HepG2 (cell line): ENCODE results near the gene TMEM186. TPM values are rescaled to one million over a fixed set of nuclear protein-coding genes. Genes with fewer than 3 reads are reported as not detected.
A peak's percentile ranks its signal among the peaks of the same experiment; 100 is the strongest.

Experiments
- ATAC-seq: fragments of 200-7000 bp; cut with Tn5 transposase; 3 replicates; pipeline ENCODE4 v1.9.1; 2020; ENCODE audit warnings: mild to moderate bottlenecking, moderate library complexity
- BruUV-seq: library from RNA; stranded (reverse); fragments of 400-500 nt; replicated peaks from 2 replicates; lab custom pipeline; 2021; lab: Mats Ljungman, UMichigan
- CTCF ChIA-PET: fragments of 300-600 bp; formaldehyde crosslinking; extraction: SDS; loops from one replicate; lab custom pipeline; 2021; ENCODE audit warnings: low total read pairs, inconsistent platforms, low intra/inter-chr PET ratio; lab: Yijun Ruan, JAX
- POLR2A ChIA-PET: fragments of 350-600 bp; sonication (Branson Sonifier 250); formaldehyde crosslinking; loops from one replicate; lab custom pipeline; 2020; ENCODE audit warnings: antibody characterized with exemption, inconsistent platforms; lab: Yijun Ruan, JAX
- DNase-seq: peaks from one replicate; pipeline ENCODE4 v3.0.0-alpha.2; 2015; ENCODE audit warnings: low spot score
- FAIRE-seq: peaks from 3 replicates; lab custom pipeline; 2011; peaks lifted over from hg19 to GRCh38; lab: Jason Lieb, UNC
- H2AFZ ChIP-seq: one replicate; pipeline ENCODE4 v1.6.1; 2011; ENCODE audit warnings: low read length, inconsistent platforms
- H3K27ac ChIP-seq: fragments of 300-600 bp; 3 replicates; pipeline ENCODE4 v1.8.0; 2011; ENCODE audit warnings: mixed run types, mild to moderate bottlenecking, mixed read lengths, low read length, inconsistent platforms; ENCODE audit not compliant: insufficient read depth; ENCODE audit errors: extremely low read length
- H3K27me3 ChIP-seq, 2 experiments: fragments of 200-600 bp in 1 of 2; 2 replicates in 1 of 2; 3 replicates in 1 of 2; pipeline versions ENCODE4 v1.6.0 to v1.8.0; 2011; ENCODE audit warnings: low read length in 2 of 2, mild to moderate bottlenecking in 2 of 2, moderate library complexity in 2 of 2, inconsistent platforms in 1 of 2; ENCODE audit not compliant: insufficient read depth in 2 of 2, control insufficient read depth in 1 of 2
- H3K36me3 ChIP-seq, 2 experiments: fragments of 200-600 bp in 1 of 2; replicated peaks in 1 of 2; 2 replicates in 1 of 2; 3 replicates in 1 of 2; pipeline versions ENCODE4 v1.5.1 to v1.8.0; 2011; ENCODE audit warnings: low read length in 2 of 2, inconsistent platforms in 1 of 2; ENCODE audit not compliant: insufficient read depth in 2 of 2, control insufficient read depth in 1 of 2
- H3K4me1 ChIP-seq: 2 replicates; pipeline ENCODE4 v1.5.1; 2012; ENCODE audit warnings: low read length, inconsistent platforms; ENCODE audit not compliant: insufficient read depth
- H3K4me2 ChIP-seq: 2 replicates; pipeline ENCODE4 v1.6.0; 2011; ENCODE audit warnings: low read depth, low read length, inconsistent platforms
- H3K4me3 ChIP-seq, 3 experiments: fragments of 200-600 bp in 1 of 3; sonication (generic), shearing (Covaris generic) in 1 of 3; replicated peaks in 1 of 3; 2 replicates each; pipeline ENCODE4 v1.5.1; 2011 to 2016; ENCODE audit warnings: low read length in 3 of 3, inconsistent platforms in 2 of 3, low read depth in 2 of 3, mild to moderate bottlenecking in 2 of 3, control low read depth in 1 of 3, mixed read lengths in 1 of 3; ENCODE audit not compliant: insufficient read depth in 1 of 3
- H3K79me2 ChIP-seq: one replicate; pipeline ENCODE4 v1.6.1; 2011; ENCODE audit warnings: low read length, inconsistent platforms; ENCODE audit not compliant: insufficient read depth
- H3K9ac ChIP-seq: 2 replicates; pipeline ENCODE4 v1.6.0; 2011; ENCODE audit warnings: mild to moderate bottlenecking, low read depth, low read length, inconsistent platforms; ENCODE audit not compliant: insufficient read depth
- H3K9me3 ChIP-seq: 2 replicates; pipeline ENCODE4 v1.5.1; 2012; ENCODE audit warnings: mild to moderate bottlenecking, low read length
- H4K20me1 ChIP-seq: 2 replicates; pipeline ENCODE4 v1.6.0; 2011; ENCODE audit warnings: inconsistent platforms, mild to moderate bottlenecking, low read length, moderate library complexity; ENCODE audit not compliant: insufficient read depth
- FOXA1 ChIP-seq, 2 experiments: fragments of 450-650 bp in 1 of 2; sonication (generic) in 1 of 2; formaldehyde crosslinking in 1 of 2; IDR thresholded peaks; 2 replicates each; pipeline versions ENCODE4 v1.4.0 to v1.6.1; 2016 to 2020; ENCODE audit warnings: missing genetic modification reagents in 1 of 2
- KDM4B ChIP-seq: sonication (generic); formaldehyde crosslinking; IDR thresholded peaks from 2 replicates; pipeline ENCODE4 v1.4.0; 2020; ENCODE audit warnings: missing genetic modification reagents
- KLF13 ChIP-seq: sonication (generic); formaldehyde crosslinking; IDR thresholded peaks from 2 replicates; pipeline ENCODE4 v1.4.0; 2020; ENCODE audit warnings: mild to moderate bottlenecking, missing genetic modification reagents
- MAFF ChIP-seq: IDR thresholded peaks from 2 replicates; pipeline ENCODE4 v1.6.1; 2011; ENCODE audit warnings: low read depth, low read length, improper control_type of control experiment
- MAFK ChIP-seq, 2 experiments: IDR thresholded peaks in 1 of 2; conservative IDR thresholded peaks in 1 of 2; 2 replicates each; pipeline ENCODE4 v1.6.1; 2011; ENCODE audit warnings: improper control_type of control experiment in 2 of 2, low read length in 2 of 2
- MXI1 ChIP-seq: IDR thresholded peaks from 3 replicates; pipeline ENCODE4 v1.6.1; 2012; ENCODE audit warnings: low read depth, low read length, inconsistent platforms, borderline replicate concordance
- RBM22 ChIP-seq: fragments of 200-400 bp; formaldehyde crosslinking; optimal IDR thresholded peaks from 2 replicates; pipeline ENCODE3; 2017; ENCODE audit warnings: mild to moderate bottlenecking, low read length, moderate library complexity
- ZNF12 ChIP-seq: sonication (generic); formaldehyde crosslinking; IDR thresholded peaks from 2 replicates; pipeline ENCODE4 v1.5.0; 2020; ENCODE audit warnings: missing genetic modification reagents
- ZNF136 ChIP-seq: sonication (generic); formaldehyde crosslinking; IDR thresholded peaks from 2 replicates; pipeline ENCODE4 v1.8.1; 2022; ENCODE audit warnings: low read depth, mild to moderate bottlenecking, moderate library complexity, missing genetic modification reagents
- ZNF441 ChIP-seq: sonication (generic); formaldehyde crosslinking; IDR thresholded peaks from 2 replicates; pipeline ENCODE4 v1.7.0; 2021; ENCODE audit warnings: missing genetic modification reagents, borderline replicate concordance
- ZNF556 ChIP-seq: sonication (generic); formaldehyde crosslinking; IDR thresholded peaks from 2 replicates; pipeline ENCODE4 v1.4.0; 2020; ENCODE audit warnings: mild to moderate bottlenecking, missing genetic modification reagents, borderline replicate concordance
- ZNF577 ChIP-seq: sonication (generic); formaldehyde crosslinking; IDR thresholded peaks from 2 replicates; pipeline ENCODE4 v1.4.0; 2020; ENCODE audit warnings: mild to moderate bottlenecking, low read depth, missing genetic modification reagents, borderline replicate concordance
- ZNF83 ChIP-seq: sonication (generic); formaldehyde crosslinking; IDR thresholded peaks from 2 replicates; pipeline ENCODE4 v1.4.0; 2020; ENCODE audit warnings: missing genetic modification reagents, mild to moderate bottlenecking, borderline replicate concordance
- WGBS: methylation state at CpG from one replicate; pipeline ENCODE4 v1.1.6; 2017; ENCODE audit warnings: low lambda C conversion rate; 5-methylcytosine and 5-hydroxymethylcytosine counted together
- in situ Hi-C: cut with HindIII; loops from 2 replicates; pipeline ENCODE4 v1.10.0; 2017; ENCODE audit warnings: low pct_unique_long_range_greater_than_20kb; ENCODE audit not compliant: extremely low pct_ligation_motif_present
- intact Hi-C: fragments of 100-400 bp; cut with micrococcal nuclease; formaldehyde crosslinking; loops from one replicate; pipeline ENCODE4 v1.10.0; 2022; ENCODE audit not compliant: unreplicated experiment
- polyA plus RNA-seq, 8 experiments: library from polyadenylated mRNA; depleted of rRNA in 3 of 8; stranded (reverse) in 7 of 8; unstranded in 1 of 8; fragments of >200 nt; fragmentation: Illumina TruSeq in 4 of 8; extraction: Trizol in 4 of 8; gene quantifications; 2 replicates each; pipeline versions ENCODE4 v1.2.1 to v1.2.3, GENCODE V29; 2011 to 2016; ENCODE audit warnings: low read depth in 4 of 8, missing spikeins in 1 of 8, mixed read lengths in 1 of 8; ENCODE audit not compliant: insufficient read depth in 1 of 8
- total RNA-seq, 5 experiments: library from RNA; depleted of rRNA; stranded (reverse); fragments of >200 nt; fragmentation: Illumina TruSeq; extraction: Trizol; gene quantifications; 2 replicates each; pipeline ENCODE4 v1.2.3, GENCODE V29; 2016; ENCODE audit warnings: low read depth in 1 of 5

The TMEM186 gene
- total and polyA plus RNA-seq, 2 of the 13 experiments (the other 11 are each of a cell fraction or from before 2014, with no cell fraction given) = 16.2 to 19.3 TPM

DNA sequence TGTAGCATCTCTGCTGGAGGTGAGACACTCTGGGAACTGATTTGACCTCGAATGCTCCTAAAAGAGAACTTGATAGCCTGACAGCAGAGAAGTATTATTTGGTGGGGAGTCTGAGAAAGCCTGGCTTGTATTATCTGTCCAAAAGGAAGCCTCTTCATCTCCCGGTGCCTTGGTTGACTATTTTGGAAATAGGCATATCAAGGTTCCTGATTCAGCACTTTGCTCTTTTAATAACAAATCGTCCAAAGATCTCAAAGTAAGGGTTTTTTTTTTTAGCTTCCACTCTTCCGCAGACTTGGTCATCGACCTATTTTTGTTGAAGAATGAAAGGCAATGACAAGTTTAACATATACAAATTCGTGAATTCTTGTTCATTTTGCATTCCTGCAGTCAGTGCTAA lies 14.8 kb downstream of the TMEM186 start (continued):
- TF ChIP-seq ZNF577 (CRISPR knock-in tag) = no peak
- no peak for TF ChIP-seq MXI1
- no peak for TF ChIP-seq ZNF556 (CRISPR knock-in tag)
- TF ChIP-seq ZNF441 (CRISPR knock-in tag) = no peak
- TF ChIP-seq MAFK (conservative IDR thresholded peaks at IDR 0.05 in 1 of 2, IDR thresholded peaks at IDR 0.05 in 1 of 2; ENCODE audit: low read length in 2 of 2) = peak; percentile 50 to 72
- no peak for TF ChIP-seq FOXA1 (IDR thresholded peaks at IDR 0.05)
- no peak for TF ChIP-seq FOXA1 (CRISPR knock-in tag; IDR thresholded peaks at IDR 0.05)
- TF ChIP-seq ZNF83 (CRISPR knock-in tag) = no peak
- TF ChIP-seq ZNF12 (CRISPR knock-in tag) = no peak
- peak; percentile 51; the same call in 1 of the 2 replicates for TF ChIP-seq MAFF
- TF ChIP-seq KDM4B (CRISPR knock-in tag) = no peak
- TF ChIP-seq KLF13 (CRISPR knock-in tag) = no peak
- TF ChIP-seq, all 625 proteins: peak for 2

DNA sequence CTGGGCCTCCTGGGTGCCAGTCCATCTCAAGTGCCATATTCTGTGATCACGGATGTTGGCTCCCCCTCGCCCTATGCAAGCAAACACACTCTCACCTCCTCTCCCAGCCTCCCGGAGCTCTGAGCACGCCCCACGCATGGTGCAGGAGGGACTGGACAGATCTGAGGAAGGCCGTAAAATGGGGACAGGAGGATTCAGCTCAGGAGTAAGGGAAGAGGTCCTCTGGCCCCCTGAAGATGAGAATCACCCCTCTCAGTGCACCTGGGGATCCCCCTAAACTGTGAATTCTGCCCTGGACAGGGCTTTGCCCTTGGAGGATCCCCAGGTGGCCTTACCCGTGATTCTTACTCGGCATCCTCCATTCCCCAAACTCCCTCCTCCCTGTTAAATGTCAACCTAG lies 15.6 kb downstream of the TMEM186 start:
- no peak overlapping the region for H3K4me2 ChIP-seq
- BruUV-seq = no TSS peak
- no peaks in the 10 kb centered on the region for H4K20me1 ChIP-seq
- intact Hi-C loops = no loop called here
- no peak overlapping the region for H2AFZ ChIP-seq
- FAIRE-seq (no peak), DNase-seq (no peak), ATAC-seq (no peak)
- no peak overlapping the region for H3K27ac ChIP-seq
- H3K36me3 ChIP-seq = peaks cover 15 to 36% of the 10 kb centered on the region in 2 experiments; a peak in 4 of 5 replicates
- no peak for TF ChIP-seq ZNF136 (CRISPR knock-in tag)
- peak; percentile 91 for TF ChIP-seq RBM22
- ChIA-PET POLR2A (no interaction called here), CTCF (no interaction called here)
- no peaks in the 10 kb centered on the region for H3K27me3 ChIP-seq
- H3K4me1 ChIP-seq = no peaks in the 10 kb centered on the region
- WGBS = 94% methylated on average over 8 of the region's 8 CpGs
- in situ Hi-C loops = no loop called here
- no peak overlapping the region for H3K4me3 ChIP-seq
- no peak overlapping the region for H3K9ac ChIP-seq
- H3K9me3 ChIP-seq = no peaks in the 10 kb centered on the region
- no peaks in the 10 kb centered on the region for H3K79me2 ChIP-seq
